ENCODE results near the gene TUBGCP3.

TUBGCP3 gene

GRCh38 chr13:112601371-112601770 lies 13.4 kb upstream of the TUBGCP3 start:
- H3K4me3 ChIP-seq (ENCODE audit: low read depth, low read length), result no peak overlapping the region
- TF ChIP-seq, protein P1, sequence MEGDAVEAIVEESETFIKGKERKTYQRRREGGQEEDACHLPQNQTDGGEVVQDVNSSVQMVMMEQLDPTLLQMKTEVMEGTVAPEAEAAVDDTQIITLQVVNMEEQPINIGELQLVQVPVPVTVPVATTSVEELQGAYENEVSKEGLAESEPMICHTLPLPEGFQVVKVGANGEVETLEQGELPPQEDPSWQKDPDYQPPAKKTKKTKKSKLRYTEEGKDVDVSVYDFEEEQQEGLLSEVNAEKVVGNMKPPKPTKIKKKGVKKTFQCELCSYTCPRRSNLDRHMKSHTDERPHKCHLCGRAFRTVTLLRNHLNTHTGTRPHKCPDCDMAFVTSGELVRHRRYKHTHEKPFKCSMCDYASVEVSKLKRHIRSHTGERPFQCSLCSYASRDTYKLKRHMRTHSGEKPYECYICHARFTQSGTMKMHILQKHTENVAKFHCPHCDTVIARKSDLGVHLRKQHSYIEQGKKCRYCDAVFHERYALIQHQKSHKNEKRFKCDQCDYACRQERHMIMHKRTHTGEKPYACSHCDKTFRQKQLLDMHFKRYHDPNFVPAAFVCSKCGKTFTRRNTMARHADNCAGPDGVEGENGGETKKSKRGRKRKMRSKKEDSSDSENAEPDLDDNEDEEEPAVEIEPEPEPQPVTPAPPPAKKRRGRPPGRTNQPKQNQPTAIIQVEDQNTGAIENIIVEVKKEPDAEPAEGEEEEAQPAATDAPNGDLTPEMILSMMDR (IDR thresholded peaks at IDR 0.05; ENCODE audit: low read depth, low read length), result no peak

- TF ChIP-seq, protein P1 (IDR thresholded peaks at IDR 0.05; ENCODE audit: low read depth, low read length), result no peak
- no peak overlapping the region for H3K4me3 ChIP-seq (ENCODE audit: low read depth, low read length)
Measured at GRCh38 chr13:112596235-112596634, 8.3 kb upstream of the TUBGCP3 start.

DNA sequence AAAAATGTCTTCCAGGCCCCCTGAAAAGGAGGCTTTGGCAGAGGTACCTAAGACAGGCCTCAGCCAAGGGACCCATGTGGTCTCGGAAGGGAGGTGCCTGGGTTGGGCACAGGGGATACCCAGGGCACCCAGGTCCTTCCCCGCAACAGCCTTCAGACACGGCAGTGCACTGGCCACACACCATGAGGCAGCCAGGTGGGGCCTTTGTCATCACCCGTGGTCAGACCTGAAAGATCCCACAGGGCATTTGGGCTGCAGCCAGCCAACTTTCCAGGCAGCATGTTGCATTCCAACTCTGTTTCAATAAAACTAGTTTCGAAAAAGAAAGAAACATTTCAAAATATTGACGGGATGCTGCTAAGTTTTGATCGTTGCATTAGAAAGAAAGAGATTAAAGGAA lies 4.7 kb upstream of the TUBGCP3 start:
- TF ChIP-seq, protein P1 (IDR thresholded peaks at IDR 0.05; ENCODE audit: low read depth, low read length), result no peak
- H3K4me3 ChIP-seq (ENCODE audit: low read depth, low read length), result no peak overlapping the region

GRCh38 chr13:112592181-112592580 lies 4.2 kb upstream of the TUBGCP3 start:
- no peak overlapping the region for H3K4me3 ChIP-seq (ENCODE audit: low read depth, low read length)
- TF ChIP-seq, protein P1 (IDR thresholded peaks at IDR 0.05; ENCODE audit: low read depth, low read length), result no peak

GRCh38 chr13:112588490-112589297 lies 741 bp upstream of the TUBGCP3 start:
- TF ChIP-seq, protein P1 (IDR thresholded peaks at IDR 0.05; ENCODE audit: low read depth, low read length), result no peak

GRCh38 chr13:112587212-112587763 lies 665 bp downstream of the TUBGCP3 start:
- H3K4me3 ChIP-seq (ENCODE audit: low read depth, low read length), result peak overlapping the region; percentile 92
- TF ChIP-seq, protein P1 (IDR thresholded peaks at IDR 0.05; ENCODE audit: low read depth, low read length), result no peak

More at GRCh38 chr13:112588490-112589297, 741 bp upstream of the TUBGCP3 start:
- H3K4me3 ChIP-seq (ENCODE audit: low read depth, low read length), result peak overlapping the region; percentile 92

DNA sequence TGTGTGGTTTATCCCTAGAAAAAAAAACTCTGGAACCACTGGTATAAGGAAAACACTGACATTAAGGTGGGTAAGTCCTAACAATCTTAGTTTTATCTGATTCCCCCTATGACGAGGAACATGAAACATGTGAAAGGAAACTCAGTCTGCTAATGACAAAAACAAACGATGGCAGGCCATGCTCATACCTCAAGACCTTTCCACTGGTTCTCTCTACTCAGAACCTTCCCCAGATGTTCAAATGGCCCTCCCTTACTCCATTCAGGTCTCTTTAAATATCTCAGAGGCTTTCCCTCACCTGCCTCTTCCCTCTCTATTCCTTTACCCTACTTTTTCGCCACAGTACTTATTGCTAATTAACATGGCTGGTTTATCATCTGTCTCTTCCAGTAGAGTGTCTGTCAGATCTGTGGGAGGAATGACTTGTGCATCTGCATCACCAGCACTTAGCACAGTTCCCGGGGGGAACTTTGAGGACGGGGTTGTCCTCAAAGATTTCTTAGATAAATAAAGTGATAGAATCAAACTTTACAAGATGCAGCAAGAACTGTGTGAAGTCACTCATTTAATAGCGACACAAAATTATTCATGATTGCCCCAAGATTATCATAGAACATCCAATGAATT lies 1.5 kb downstream of the TUBGCP3 start:
- TF ChIP-seq, protein P1 (IDR thresholded peaks at IDR 0.05; ENCODE audit: low read depth, low read length), result no peak
- H3K4me3 ChIP-seq (ENCODE audit: low read depth, low read length), result peak overlapping the region; percentile 92

All from WI38 (cell line).